Osteoblast (primary cell): ENCODE measurements around the gene RAMP3. TPM values are rescaled to one million over a fixed set of nuclear protein-coding genes. Genes with fewer than 3 reads are reported as not detected.

Experiments
- DNase-seq: peaks from one replicate; pipeline ENCODE4 v3.0.0; 2011; ENCODE audit warnings: low spot score, mixed read lengths; ENCODE audit not compliant: insufficient read length; ENCODE audit errors: missing footprints
- H2AFZ ChIP-seq: 2 replicates; pipeline ENCODE4 v1.6.0; 2011; ENCODE audit warnings: mild to moderate bottlenecking, low read length
- H3K27ac ChIP-seq: 2 replicates; pipeline ENCODE4 v1.5.1; 2011; ENCODE audit warnings: mild to moderate bottlenecking, low read depth, low read length, moderate library complexity
- H3K27me3 ChIP-seq: 2 replicates; pipeline ENCODE4 v1.6.0; 2012; ENCODE audit warnings: mild to moderate bottlenecking, control low read depth, inconsistent platforms, low read length, moderate library complexity; ENCODE audit not compliant: insufficient read depth
- H3K36me3 ChIP-seq: 2 replicates; pipeline ENCODE4 v1.5.1; 2011; ENCODE audit warnings: mild to moderate bottlenecking, low read length, control low read depth, moderate library complexity; ENCODE audit not compliant: insufficient read depth
- H3K4me1 ChIP-seq: 2 replicates; pipeline ENCODE4 v1.5.1; 2011; ENCODE audit warnings: mild to moderate bottlenecking, low read length, control low read depth, moderate library complexity; ENCODE audit not compliant: insufficient read depth
- H3K4me2 ChIP-seq: 2 replicates; pipeline ENCODE4 v1.6.0; 2011; ENCODE audit warnings: mild to moderate bottlenecking, low read length; ENCODE audit not compliant: insufficient read depth
- H3K4me3 ChIP-seq: fragments of 200-600 bp; sonication (generic); 3 replicates; pipeline ENCODE4 v1.5.1; 2012; ENCODE audit warnings: mild to moderate bottlenecking, low read length, inconsistent platforms; ENCODE audit not compliant: insufficient read depth
- H3K79me2 ChIP-seq: 2 replicates; pipeline ENCODE4 v1.6.0; 2012; ENCODE audit warnings: mild to moderate bottlenecking, low read length, control low read depth, inconsistent platforms; ENCODE audit not compliant: insufficient read depth
- H3K9me3 ChIP-seq: 2 replicates; pipeline ENCODE4 v1.5.1; 2011; ENCODE audit warnings: low read depth, low read length, control low read depth
- H4K20me1 ChIP-seq: 2 replicates; pipeline ENCODE4 v1.6.0; 2012; ENCODE audit warnings: mild to moderate bottlenecking, low read length, control low read depth; ENCODE audit not compliant: insufficient read depth
- total RNA-seq: library from RNA; depleted of rRNA; stranded (reverse); fragments of >200 nt; gene quantifications from 2 replicates; pipeline ENCODE4 v1.2.3, GENCODE V29; 2012
- TF ChIP-seq, protein P1 (sequence below): IDR thresholded peaks from 2 replicates; pipeline ENCODE4 v1.5.1; 2011; ENCODE audit warnings: mild to moderate bottlenecking, low read depth, low read length, moderate library complexity; ENCODE audit errors: extremely low read depth

The RAMP3 gene
- total RNA-seq, 1 donor, result not detected

DNA sequence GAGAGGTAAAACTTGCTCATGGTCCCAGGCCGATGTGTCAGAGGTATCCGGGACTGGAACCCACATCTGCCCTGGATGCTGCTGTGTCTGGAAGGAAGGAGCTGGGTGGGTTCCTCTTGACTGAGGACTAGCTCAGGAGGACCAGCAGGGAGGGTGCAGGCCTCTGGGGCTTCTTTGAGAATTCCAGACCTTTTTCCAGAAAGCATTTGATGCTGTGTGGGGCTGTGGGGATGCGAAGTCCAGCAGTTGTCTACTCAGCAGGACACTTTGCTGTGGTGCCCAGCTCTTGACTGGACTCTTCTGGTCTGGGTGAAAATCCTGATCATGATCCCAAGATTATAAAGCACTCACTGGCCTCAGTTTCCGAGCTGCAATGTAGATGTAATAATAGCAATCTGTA, 1.7 kb downstream of the RAMP3 start:
- H4K20me1 ChIP-seq, result no peaks in the 10 kb centered on the region
- H3K27me3 ChIP-seq, result peaks cover 28% of the 10 kb centered on the region
- no peak overlapping the region for H3K4me2 ChIP-seq
- no peak overlapping the region for H3K4me3 ChIP-seq
- no peaks in the 10 kb centered on the region for H3K4me1 ChIP-seq
- no peaks in the 10 kb centered on the region for H3K36me3 ChIP-seq
- no peaks in the 10 kb centered on the region for H3K79me2 ChIP-seq
- no peak for DNase-seq
- no peak overlapping the region for H3K27ac ChIP-seq
- no peak overlapping the region for H2AFZ ChIP-seq
- no peaks in the 10 kb centered on the region for H3K9me3 ChIP-seq
- TF ChIP-seq, protein P1, sequence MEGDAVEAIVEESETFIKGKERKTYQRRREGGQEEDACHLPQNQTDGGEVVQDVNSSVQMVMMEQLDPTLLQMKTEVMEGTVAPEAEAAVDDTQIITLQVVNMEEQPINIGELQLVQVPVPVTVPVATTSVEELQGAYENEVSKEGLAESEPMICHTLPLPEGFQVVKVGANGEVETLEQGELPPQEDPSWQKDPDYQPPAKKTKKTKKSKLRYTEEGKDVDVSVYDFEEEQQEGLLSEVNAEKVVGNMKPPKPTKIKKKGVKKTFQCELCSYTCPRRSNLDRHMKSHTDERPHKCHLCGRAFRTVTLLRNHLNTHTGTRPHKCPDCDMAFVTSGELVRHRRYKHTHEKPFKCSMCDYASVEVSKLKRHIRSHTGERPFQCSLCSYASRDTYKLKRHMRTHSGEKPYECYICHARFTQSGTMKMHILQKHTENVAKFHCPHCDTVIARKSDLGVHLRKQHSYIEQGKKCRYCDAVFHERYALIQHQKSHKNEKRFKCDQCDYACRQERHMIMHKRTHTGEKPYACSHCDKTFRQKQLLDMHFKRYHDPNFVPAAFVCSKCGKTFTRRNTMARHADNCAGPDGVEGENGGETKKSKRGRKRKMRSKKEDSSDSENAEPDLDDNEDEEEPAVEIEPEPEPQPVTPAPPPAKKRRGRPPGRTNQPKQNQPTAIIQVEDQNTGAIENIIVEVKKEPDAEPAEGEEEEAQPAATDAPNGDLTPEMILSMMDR, result no peak

DNA sequence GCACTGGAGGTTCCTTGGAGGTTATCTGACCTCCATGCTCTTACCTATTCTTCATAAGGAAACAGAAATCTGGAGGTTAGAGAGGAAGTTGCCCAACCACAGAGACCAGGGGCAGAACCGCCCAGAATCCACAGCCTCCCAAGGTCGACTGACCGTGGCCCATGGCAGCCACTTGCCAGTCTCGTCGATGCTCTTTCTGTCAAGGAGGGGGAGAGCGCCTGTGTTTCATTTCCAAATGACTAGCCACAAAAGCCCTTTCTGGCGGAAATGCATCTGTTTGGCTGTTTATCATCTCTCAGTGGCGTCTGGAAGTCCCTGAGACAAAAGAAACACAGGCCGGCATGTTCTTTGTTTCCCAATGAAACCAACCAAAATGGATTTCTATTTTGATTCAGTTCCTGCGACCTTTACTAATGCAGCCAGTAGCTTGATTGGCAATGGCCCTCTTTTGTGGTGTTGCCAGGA, 2.9 kb downstream of the RAMP3 start:
- Histone ChIP-seq H3K36me3 (no peaks in the 10 kb centered on the region), H3K4me1 (no peaks in the 10 kb centered on the region)
- TF ChIP-seq, protein P1, result no peak

DNA sequence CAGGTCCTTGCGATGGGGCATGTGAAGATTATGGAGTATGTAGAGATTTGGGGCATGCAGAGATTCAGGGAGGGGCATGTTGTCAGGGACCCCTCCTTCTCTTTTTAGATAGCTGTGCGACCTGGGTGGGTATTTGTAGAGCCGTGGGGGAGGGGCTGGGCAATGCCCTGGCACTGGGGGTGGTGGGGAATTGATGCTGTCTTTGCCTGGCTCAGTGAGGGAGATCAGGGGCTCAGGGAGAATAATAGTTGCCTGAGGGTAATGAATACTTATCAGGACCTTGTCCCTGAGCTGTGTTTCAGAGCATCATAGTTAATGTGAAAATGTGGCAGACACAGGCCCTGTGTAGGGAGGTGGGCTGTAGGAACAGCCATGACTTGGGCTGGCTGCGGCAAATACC, 3.5 kb downstream of the RAMP3 start:
- DNase-seq, result no peak
- Histone ChIP-seq H3K9me3 (no peaks in the 10 kb centered on the region), H3K27ac (no peak overlapping the region), H3K4me3 (no peak overlapping the region), H3K27me3 (peaks cover 25% of the 10 kb centered on the region), H3K36me3 (no peaks in the 10 kb centered on the region), H3K4me2 (no peak overlapping the region), H3K79me2 (no peaks in the 10 kb centered on the region), H3K4me1 (no peaks in the 10 kb centered on the region), H2AFZ (no peak overlapping the region), H4K20me1 (no peaks in the 10 kb centered on the region)
- TF ChIP-seq, protein P1, result no peak

More for the DNA sequence above, 2.9 kb downstream of the RAMP3 start:
- DNase-seq, result no peak
- no peaks in the 10 kb centered on the region for H3K79me2 ChIP-seq
- H3K4me3 ChIP-seq, result no peak overlapping the region
- no peak overlapping the region for H3K4me2 ChIP-seq
- H3K27ac ChIP-seq, result no peak overlapping the region
- no peak overlapping the region for H2AFZ ChIP-seq
- H3K9me3 ChIP-seq, result no peaks in the 10 kb centered on the region
- H3K27me3 ChIP-seq, result peaks cover 28% of the 10 kb centered on the region
- H4K20me1 ChIP-seq, result no peaks in the 10 kb centered on the region

DNA sequence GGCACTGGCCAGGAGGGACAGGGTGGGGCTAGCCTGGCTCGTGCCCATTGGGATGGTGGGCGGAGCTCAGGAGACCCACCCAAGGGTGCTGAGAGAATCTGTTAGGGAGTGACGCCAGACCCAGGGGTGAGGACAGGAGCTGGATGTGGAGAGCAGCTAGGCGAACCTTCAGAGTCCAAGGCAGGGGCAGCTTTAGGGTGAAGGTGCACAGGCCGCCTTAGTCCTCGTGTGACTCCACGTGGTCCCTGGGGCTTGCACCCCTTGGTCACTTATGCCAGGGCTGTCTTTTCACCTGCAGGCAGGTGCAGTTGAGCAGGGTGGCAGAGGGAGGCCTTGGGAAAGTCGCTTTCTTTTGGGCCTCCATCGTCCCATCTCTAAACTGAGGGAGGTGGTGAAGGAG, 4.3 kb downstream of the RAMP3 start:
- Histone ChIP-seq H3K4me1 (no peaks in the 10 kb centered on the region), H4K20me1 (no peaks in the 10 kb centered on the region), H3K36me3 (no peaks in the 10 kb centered on the region)

More for the DNA sequence above, 4.3 kb downstream of the RAMP3 start:
- TF ChIP-seq, protein P1, result no peak
- H3K79me2 ChIP-seq, result no peaks in the 10 kb centered on the region
- no peak overlapping the region for H3K4me3 ChIP-seq
- peaks cover 20% of the 10 kb centered on the region for H3K27me3 ChIP-seq
- no peak overlapping the region for H2AFZ ChIP-seq
- no peaks in the 10 kb centered on the region for H3K9me3 ChIP-seq
- no peak overlapping the region for H3K27ac ChIP-seq
- no peak overlapping the region for H3K4me2 ChIP-seq
- no peak for DNase-seq
